Ovary (tissue), 9 donors: Measurements from ENCODE around the gene SLC5A12. TPM values are rescaled to one million over a fixed set of nuclear protein-coding genes. Genes with fewer than 3 reads are reported as not detected.
A peak's percentile ranks its signal among the peaks of the same experiment; 100 is the strongest.

Experiments
- DNase-seq, 5 donors: peaks; one replicate each; pipeline ENCODE4 v3.0.0-alpha.2; 2019 to 2020
- H3K27ac ChIP-seq, 2 donors: fragments of 200-600 bp; one replicate each; pipeline versions ENCODE4 v1.5.1 to v1.8.0; 2019 to 2022
- H3K27me3 ChIP-seq: fragments of 200-600 bp; one replicate; pipeline ENCODE4 v1.8.0; 2022
- H3K36me3 ChIP-seq: fragments of 200-600 bp; sonication (generic); one replicate; pipeline ENCODE4 v1.5.1; 2019
- H3K4me1 ChIP-seq: one replicate; pipeline ENCODE4 v1.8.1; 2013; ENCODE audit warnings: mild to moderate bottlenecking, moderate library complexity; ENCODE audit not compliant: insufficient read depth
- H3K4me3 ChIP-seq: fragments of 200-600 bp; sonication (generic); one replicate; pipeline ENCODE4 v1.5.1; 2017
- H3K9me3 ChIP-seq, 2 donors: fragments of 200-600 bp in 1 of 2; sonication (generic) in 1 of 2; one replicate each; pipeline versions ENCODE4 v1.5.1 to v1.8.1; 2013 to 2019; ENCODE audit warnings: mild to moderate bottlenecking in 1 of 2, moderate library complexity in 1 of 2
- EP300 ChIP-seq: sonication (generic); formaldehyde crosslinking; IDR thresholded peaks from one replicate; pipeline ENCODE4 v1.6.1; 2017; ENCODE audit warnings: antibody characterized with exemption
- POLR2A ChIP-seq: fragments of 450-650 bp; IDR thresholded peaks from one replicate; pipeline ENCODE4 v1.6.1; 2017; ENCODE audit warnings: antibody characterized with exemption, mild to moderate bottlenecking, moderate library complexity
- WGBS, 3 donors: extraction: QIAGEN DNeasy Blood & Tissue Kit in 1 of 3; methylation state at CpG; one replicate each; pipeline versions ENCODE4 v1.1.5 to v1.1.7; 2013 to 2017; 5-methylcytosine and 5-hydroxymethylcytosine counted together
- intact Hi-C, 4 donors: fragments of 100-400 bp; cut with DNase I; formaldehyde crosslinking; loops; one replicate each; pipeline versions ENCODE4 v1.11.0 to v1.15.1; 2022 to 2023
- polyA plus RNA-seq, 2 donors: library from polyadenylated mRNA; stranded (reverse); fragments of 200-250 nt in 1 of 2; fragments of 350-450 nt in 1 of 2; fragmentation: Illumina TruSeq in 1 of 2; extraction: RNeasy Lipid Tissue Mini Kit (QIAGEN cat#74804) in 1 of 2; gene quantifications; one replicate each; pipeline ENCODE4 v1.2.3, GENCODE V29; 2013 to 2014
- total RNA-seq, 7 donors: library from RNA; depleted of rRNA in 2 of 7; stranded (reverse); fragments of >200 nt in 2 of 7; fragmentation: NEBNext Ultra II Directional in 3 of 7; extraction: Animal tissue kit (Norgen Biotek cat#: 25700) in 3 of 7; gene quantifications; one replicate each; pipeline versions ENCODE4 v1.1.0 to v1.2.4, GENCODE V29; 2016 to 2023
- TF ChIP-seq, protein P1 (sequence below), 3 donors: fragments of 450-650 bp in 2 of 3; fragments of 200-600 bp in 1 of 3; IDR thresholded peaks; one replicate each; pipeline versions ENCODE4 v1.5.1 to v1.8.0; 2016 to 2022; ENCODE audit warnings: antibody characterized with exemption in 3 of 3, mild to moderate bottlenecking in 1 of 3
- donor health status: DM: no; HTN: no; CAD: no; lungs with moderate emphysema.
- donor health status: DM: no; HTN: no; CAD: no.
- donor health status: Bipolar disorder and iron deficiency.
- donor health status: DM: yes; HTN: yes; CAD: no.
- donor health status: DM: no; HTN: no; CAD: no.
- donor health status: DM: yes; HTN: yes; CAD: no.

Gene SLC5A12
- total and polyA plus RNA-seq, 9 donors, result 0.02 to 0.48 (median 0.15) TPM; not detected in 6

DNA sequence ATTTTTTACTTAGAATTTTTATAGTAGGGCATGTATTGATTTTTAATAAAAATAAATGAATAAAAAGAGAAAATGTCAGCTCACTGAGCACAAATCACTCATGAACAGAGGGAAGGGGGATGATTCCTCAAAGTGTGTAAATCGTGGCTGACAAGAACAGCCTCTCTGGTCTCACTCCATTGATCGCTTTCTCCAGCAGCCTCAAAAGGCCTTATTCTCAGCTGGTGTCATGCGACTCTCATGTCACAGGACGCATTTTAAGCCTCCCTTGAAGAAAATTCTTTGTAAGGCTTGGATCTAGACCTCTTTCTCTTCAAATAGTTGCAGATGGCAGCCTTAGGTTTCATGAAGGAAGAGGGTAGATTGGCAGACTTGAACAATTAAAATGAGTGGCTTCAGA is 33.9 kb upstream of the SLC5A12 start:
- WGBS, 3 donors, result 97 to 98% (median 97%) methylated on average over 4 of the region's 4 CpGs
- no peaks in the 10 kb centered on the region for H3K4me1 ChIP-seq
- intact Hi-C loops, result no loop called here
- H3K4me3 ChIP-seq, result no peak overlapping the region
- no peaks in the 10 kb centered on the region for H3K27me3 ChIP-seq
- no peak overlapping the region for H3K27ac ChIP-seq
- no peaks in the 10 kb centered on the region for H3K9me3 ChIP-seq
- H3K36me3 ChIP-seq, result no peaks in the 10 kb centered on the region
- no peak for TF ChIP-seq EP300
- no peak for TF ChIP-seq POLR2A
- TF ChIP-seq, protein P1, sequence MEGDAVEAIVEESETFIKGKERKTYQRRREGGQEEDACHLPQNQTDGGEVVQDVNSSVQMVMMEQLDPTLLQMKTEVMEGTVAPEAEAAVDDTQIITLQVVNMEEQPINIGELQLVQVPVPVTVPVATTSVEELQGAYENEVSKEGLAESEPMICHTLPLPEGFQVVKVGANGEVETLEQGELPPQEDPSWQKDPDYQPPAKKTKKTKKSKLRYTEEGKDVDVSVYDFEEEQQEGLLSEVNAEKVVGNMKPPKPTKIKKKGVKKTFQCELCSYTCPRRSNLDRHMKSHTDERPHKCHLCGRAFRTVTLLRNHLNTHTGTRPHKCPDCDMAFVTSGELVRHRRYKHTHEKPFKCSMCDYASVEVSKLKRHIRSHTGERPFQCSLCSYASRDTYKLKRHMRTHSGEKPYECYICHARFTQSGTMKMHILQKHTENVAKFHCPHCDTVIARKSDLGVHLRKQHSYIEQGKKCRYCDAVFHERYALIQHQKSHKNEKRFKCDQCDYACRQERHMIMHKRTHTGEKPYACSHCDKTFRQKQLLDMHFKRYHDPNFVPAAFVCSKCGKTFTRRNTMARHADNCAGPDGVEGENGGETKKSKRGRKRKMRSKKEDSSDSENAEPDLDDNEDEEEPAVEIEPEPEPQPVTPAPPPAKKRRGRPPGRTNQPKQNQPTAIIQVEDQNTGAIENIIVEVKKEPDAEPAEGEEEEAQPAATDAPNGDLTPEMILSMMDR (IDR thresholded peaks at IDR 0.05), result no peak
- DNase-seq, result no peak

GRCh38 chr11:26753723-26754504 is 32.1 kb upstream of the SLC5A12 start:
- peak; percentile 32 to 72 (median 43) for DNase-seq
- Histone ChIP-seq H3K27ac (no peak overlapping the region), H3K27me3 (no peaks in the 10 kb centered on the region), H3K4me3 (no peak overlapping the region), H3K36me3 (no peaks in the 10 kb centered on the region), H3K4me1 (no peaks in the 10 kb centered on the region), H3K9me3 (no peaks in the 10 kb centered on the region)
- intact Hi-C loops, result loop anchor here (2.0 to 5.0 kb wide), 3 partner anchors 403 to 408 kb away; no protein-coding TSS in a partner anchor
- no peak for TF ChIP-seq POLR2A
- TF ChIP-seq, protein P1 (IDR thresholded peaks at IDR 0.05), result peak; percentile 62 to 77 (median 65)
- 34 to 38% (median 38%) methylated on average over 9 of the region's 9 CpGs for WGBS, 3 donors

DNA sequence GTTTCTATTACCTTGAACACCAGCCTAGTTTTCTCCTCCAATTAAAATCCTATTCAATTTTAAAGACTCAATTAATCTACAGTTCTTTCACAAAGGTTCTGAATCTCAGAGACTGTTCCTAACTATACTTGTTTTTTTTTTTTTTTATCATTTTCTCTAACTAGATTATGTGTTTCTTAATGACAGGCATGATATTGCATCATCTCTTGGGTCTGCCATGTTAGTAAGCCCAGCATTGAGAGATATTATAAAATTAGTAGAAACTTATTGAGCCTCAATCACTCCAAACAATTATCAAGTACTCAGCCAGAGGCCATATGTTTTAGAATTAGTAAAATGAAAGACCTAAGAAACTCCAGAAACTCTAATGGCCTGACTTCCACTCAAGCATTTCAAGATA is 28.1 kb upstream of the SLC5A12 start:
- no peak overlapping the region for H3K4me3 ChIP-seq
- H3K27me3 ChIP-seq, result no peaks in the 10 kb centered on the region
- H3K9me3 ChIP-seq, result no peaks in the 10 kb centered on the region
- H3K27ac ChIP-seq, result no peak overlapping the region
- intact Hi-C loops, result loop anchor here in 3 of 4 donors (5.0 kb wide), 2 partner anchors 407 to 412 kb away; no protein-coding TSS in a partner anchor
- no peak for TF ChIP-seq EP300
- TF ChIP-seq, protein P1 (IDR thresholded peaks at IDR 0.05), result no peak
- TF ChIP-seq POLR2A, result no peak
- H3K36me3 ChIP-seq, result no peaks in the 10 kb centered on the region
- no peaks in the 10 kb centered on the region for H3K4me1 ChIP-seq
- DNase-seq, result no peak

GRCh38 chr11:26743622-26744021 is 21.8 kb upstream of the SLC5A12 start:
- Histone ChIP-seq H3K36me3 (no peaks in the 10 kb centered on the region), H3K4me3 (no peak overlapping the region), H3K9me3 (no peaks in the 10 kb centered on the region), H3K27me3 (no peaks in the 10 kb centered on the region), H3K4me1 (no peaks in the 10 kb centered on the region), H3K27ac (no peak overlapping the region)
- TF ChIP-seq, protein P1 (IDR thresholded peaks at IDR 0.05), result no peak
- TF ChIP-seq POLR2A, result no peak
- no peak for TF ChIP-seq EP300
- intact Hi-C loops, result no loop called here
- DNase-seq, result no peak
